Prostate gland (tissue), 1 donor: ENCODE measurements around the gene GPR161.

Experiments used
- POLR2A ChIP-seq: fragments of 450-650 bp; IDR thresholded peaks from one replicate; pipeline ENCODE4 v1.6.1; 2016; ENCODE audit warnings: antibody characterized with exemption, mild to moderate bottlenecking
- POLR2AphosphoS5 ChIP-seq: sonication (generic); formaldehyde crosslinking; IDR thresholded peaks from one replicate; pipeline ENCODE4 v1.6.1; 2017; ENCODE audit warnings: antibody characterized with exemption

- no peak for TF ChIP-seq POLR2AphosphoS5
- no peak for TF ChIP-seq POLR2A
These were observed 32.2 kb downstream of the GPR161 start for GRCh38 chr1:168104535-168104934.
